Liver (tissue), 3 donors: Measurements from ENCODE around the gene BUD13.

Experiments
- FOXA2 ChIP-seq: IDR thresholded peaks from 2 replicates; pipeline ENCODE4 v1.6.1; 2016; ENCODE audit warnings: antibody characterized with exemption
- RXRA ChIP-seq, 2 donors: IDR thresholded peaks; 2 replicates each; pipeline ENCODE4 v1.6.1; 2017 to 2018; ENCODE audit warnings: antibody characterized with exemption in 2 of 2, mild to moderate bottlenecking in 1 of 2
- TAF1 ChIP-seq: conservative IDR thresholded peaks from 2 replicates; pipeline ENCODE4 v1.6.1; 2016; ENCODE audit warnings: antibody characterized with exemption, mild to moderate bottlenecking
- YY1 ChIP-seq: IDR thresholded peaks from 2 replicates; pipeline ENCODE4 v1.6.1; 2016; ENCODE audit warnings: antibody characterized with exemption, mild to moderate bottlenecking
- TF ChIP-seq, protein P1 (sequence below): fragments of 150-350 bp; IDR thresholded peaks from 2 replicates; pipeline ENCODE4 v1.5.1; 2017; ENCODE audit warnings: improper control_type of control experiment, low read depth, low read length; ENCODE audit not compliant: missing input control
- TF ChIP-seq, protein P2 (sequence below): IDR thresholded peaks from 2 replicates; pipeline ENCODE4 v1.6.1; 2016; ENCODE audit warnings: antibody characterized with exemption, mild to moderate bottlenecking
- TF ChIP-seq, protein P3 (sequence below): IDR thresholded peaks from 2 replicates; pipeline ENCODE4 v1.6.1; 2016; ENCODE audit warnings: antibody characterized with exemption
- TF ChIP-seq, protein P4 (sequence below): IDR thresholded peaks from 2 replicates; pipeline ENCODE4 v1.6.1; 2016; ENCODE audit warnings: antibody characterized with exemption
- donor health status: healthy.
- donor health status: healthy.

- TF ChIP-seq, protein P1, sequence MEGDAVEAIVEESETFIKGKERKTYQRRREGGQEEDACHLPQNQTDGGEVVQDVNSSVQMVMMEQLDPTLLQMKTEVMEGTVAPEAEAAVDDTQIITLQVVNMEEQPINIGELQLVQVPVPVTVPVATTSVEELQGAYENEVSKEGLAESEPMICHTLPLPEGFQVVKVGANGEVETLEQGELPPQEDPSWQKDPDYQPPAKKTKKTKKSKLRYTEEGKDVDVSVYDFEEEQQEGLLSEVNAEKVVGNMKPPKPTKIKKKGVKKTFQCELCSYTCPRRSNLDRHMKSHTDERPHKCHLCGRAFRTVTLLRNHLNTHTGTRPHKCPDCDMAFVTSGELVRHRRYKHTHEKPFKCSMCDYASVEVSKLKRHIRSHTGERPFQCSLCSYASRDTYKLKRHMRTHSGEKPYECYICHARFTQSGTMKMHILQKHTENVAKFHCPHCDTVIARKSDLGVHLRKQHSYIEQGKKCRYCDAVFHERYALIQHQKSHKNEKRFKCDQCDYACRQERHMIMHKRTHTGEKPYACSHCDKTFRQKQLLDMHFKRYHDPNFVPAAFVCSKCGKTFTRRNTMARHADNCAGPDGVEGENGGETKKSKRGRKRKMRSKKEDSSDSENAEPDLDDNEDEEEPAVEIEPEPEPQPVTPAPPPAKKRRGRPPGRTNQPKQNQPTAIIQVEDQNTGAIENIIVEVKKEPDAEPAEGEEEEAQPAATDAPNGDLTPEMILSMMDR, result no peak
- TF ChIP-seq, protein P2, sequence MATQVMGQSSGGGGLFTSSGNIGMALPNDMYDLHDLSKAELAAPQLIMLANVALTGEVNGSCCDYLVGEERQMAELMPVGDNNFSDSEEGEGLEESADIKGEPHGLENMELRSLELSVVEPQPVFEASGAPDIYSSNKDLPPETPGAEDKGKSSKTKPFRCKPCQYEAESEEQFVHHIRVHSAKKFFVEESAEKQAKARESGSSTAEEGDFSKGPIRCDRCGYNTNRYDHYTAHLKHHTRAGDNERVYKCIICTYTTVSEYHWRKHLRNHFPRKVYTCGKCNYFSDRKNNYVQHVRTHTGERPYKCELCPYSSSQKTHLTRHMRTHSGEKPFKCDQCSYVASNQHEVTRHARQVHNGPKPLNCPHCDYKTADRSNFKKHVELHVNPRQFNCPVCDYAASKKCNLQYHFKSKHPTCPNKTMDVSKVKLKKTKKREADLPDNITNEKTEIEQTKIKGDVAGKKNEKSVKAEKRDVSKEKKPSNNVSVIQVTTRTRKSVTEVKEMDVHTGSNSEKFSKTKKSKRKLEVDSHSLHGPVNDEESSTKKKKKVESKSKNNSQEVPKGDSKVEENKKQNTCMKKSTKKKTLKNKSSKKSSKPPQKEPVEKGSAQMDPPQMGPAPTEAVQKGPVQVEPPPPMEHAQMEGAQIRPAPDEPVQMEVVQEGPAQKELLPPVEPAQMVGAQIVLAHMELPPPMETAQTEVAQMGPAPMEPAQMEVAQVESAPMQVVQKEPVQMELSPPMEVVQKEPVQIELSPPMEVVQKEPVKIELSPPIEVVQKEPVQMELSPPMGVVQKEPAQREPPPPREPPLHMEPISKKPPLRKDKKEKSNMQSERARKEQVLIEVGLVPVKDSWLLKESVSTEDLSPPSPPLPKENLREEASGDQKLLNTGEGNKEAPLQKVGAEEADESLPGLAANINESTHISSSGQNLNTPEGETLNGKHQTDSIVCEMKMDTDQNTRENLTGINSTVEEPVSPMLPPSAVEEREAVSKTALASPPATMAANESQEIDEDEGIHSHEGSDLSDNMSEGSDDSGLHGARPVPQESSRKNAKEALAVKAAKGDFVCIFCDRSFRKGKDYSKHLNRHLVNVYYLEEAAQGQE, result peak; percentile 86
- TF ChIP-seq FOXA2 (peak; percentile 79), YY1 (peak; percentile 72), RXRA (IDR thresholded peaks at IDR 0.05) (peak; percentile 100), TAF1 (peak; percentile 96)
- TF ChIP-seq, protein P3, sequence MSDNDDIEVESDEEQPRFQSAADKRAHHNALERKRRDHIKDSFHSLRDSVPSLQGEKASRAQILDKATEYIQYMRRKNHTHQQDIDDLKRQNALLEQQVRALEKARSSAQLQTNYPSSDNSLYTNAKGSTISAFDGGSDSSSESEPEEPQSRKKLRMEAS, result peak; percentile 92
- TF ChIP-seq, protein P4, sequence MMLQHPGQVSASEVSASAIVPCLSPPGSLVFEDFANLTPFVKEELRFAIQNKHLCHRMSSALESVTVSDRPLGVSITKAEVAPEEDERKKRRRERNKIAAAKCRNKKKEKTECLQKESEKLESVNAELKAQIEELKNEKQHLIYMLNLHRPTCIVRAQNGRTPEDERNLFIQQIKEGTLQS, result peak; percentile 90
These were observed 41.1 kb upstream of the BUD13 start for GRCh38 chr11:116813781-116814471.
